Middle frontal gyrus (tissue), 1 donor: ENCODE results near the gene POMT1.
"Not testable (repeated sequence)": the region's sequence is repeated elsewhere in the genome, so short reads cannot be mapped to it uniquely, and the experiment has no call there.

Experiments used
- DNase-seq: peaks from one replicate; pipeline ENCODE4 v3.0.0-alpha.2; 2015; ENCODE audit warnings: low spot score; ENCODE audit errors: extremely low spot score

Gene POMT1

DNA sequence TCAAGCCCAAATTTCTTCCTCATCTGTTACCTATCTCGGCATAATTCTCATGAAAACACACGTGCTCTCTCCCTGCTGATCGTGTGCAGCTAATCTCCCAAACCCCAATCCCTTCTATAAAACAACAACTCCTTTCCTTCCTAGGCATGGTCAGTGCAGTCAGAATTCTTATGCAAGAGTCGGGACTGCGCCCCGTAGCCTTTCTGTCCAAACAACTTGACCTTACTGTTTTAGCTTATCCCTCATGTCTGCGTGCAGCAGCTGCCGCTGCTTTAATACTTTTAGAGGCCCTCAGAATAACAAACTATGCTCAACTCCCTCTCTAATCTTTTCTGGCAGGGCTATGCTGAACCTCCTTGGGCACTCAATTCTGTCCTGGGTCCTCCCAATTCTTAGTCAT lies 47.7 kb downstream of the POMT1 start:
- not testable (repeated sequence) for DNase-seq

DNA sequence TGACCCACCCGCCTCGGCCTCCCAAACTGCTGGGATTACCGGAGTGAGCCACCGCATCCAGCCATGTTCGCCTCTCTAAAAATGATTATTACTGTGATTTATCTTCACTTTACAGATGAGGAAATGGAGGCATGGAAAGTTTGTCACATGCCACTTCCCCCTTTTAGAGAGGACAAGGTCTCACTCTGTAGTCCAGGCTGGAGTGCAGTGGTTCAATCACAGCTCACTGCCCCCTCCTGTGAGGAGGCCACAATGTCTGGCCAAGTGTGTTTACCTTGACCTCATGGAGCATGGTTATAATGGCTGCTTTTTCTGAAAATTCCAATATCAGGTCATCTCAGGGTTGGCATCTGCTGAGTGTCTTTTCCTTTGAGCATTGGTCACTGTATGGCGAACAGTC lies 49.3 kb downstream of the POMT1 start:
- no peak for DNase-seq

DNA sequence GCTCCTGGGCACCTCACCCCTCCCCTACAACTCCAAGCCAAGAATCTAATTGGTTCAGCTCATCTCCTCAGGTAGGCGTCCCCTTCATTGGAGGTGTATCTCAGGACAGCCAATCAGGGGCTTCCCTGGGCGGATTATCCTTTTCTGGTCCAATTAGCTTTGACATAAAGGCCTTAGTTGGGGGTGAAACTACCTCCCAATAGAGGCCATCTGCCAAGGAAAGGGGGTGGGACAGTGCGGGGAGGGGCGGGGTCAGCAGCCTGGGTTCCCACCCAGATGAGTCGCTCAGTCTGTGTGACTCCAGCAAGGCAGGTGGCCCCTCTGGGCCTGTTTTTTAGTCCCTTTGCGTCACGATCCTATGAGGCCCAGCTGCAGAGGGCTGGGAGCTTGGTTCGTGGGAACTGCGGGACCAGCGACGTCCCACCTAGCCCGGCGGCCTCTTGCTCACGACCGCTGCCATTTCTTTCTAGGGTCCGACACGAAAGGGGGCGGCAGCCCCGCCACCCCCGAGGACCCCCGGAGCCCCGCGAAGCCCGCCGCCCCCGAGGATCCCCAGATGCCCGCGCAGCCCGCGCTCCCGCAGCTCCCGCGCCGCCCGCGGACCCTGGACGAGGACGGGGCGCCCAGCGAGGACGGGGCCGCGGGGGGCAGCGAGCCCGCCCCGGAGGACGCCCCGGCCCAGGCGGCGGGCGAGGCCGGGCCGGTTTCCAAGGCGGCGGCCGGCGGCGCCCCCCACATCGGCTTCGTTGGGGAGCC lies 51.5 kb downstream of the POMT1 start:
- no peak for DNase-seq

DNA sequence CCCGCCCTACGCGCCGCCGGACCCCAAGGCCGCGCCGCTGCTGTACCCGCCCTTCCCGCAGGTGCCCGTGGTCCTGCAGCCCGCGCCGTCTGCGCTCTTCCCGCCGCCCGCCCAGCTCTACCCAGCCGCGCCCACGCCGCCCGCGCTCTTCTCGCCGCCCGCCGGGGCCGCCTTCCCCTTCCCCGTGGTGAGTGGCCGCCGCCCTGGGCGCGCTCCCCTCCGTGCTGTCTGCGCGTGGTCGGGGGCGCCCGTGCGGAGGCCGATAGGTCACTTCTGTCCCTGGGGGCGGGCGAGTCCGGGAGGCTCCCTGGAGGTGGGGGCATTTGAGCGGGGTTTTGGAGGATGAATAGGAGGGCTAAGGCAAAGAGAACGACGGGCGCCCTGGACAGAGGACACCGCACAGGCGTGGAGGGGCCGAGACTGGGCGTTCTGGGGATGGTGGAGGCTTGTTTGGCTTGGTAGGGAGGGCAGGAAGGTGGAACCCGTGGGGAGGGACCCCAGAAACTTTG lies 52.2 kb downstream of the POMT1 start:
- no peak for DNase-seq

DNA sequence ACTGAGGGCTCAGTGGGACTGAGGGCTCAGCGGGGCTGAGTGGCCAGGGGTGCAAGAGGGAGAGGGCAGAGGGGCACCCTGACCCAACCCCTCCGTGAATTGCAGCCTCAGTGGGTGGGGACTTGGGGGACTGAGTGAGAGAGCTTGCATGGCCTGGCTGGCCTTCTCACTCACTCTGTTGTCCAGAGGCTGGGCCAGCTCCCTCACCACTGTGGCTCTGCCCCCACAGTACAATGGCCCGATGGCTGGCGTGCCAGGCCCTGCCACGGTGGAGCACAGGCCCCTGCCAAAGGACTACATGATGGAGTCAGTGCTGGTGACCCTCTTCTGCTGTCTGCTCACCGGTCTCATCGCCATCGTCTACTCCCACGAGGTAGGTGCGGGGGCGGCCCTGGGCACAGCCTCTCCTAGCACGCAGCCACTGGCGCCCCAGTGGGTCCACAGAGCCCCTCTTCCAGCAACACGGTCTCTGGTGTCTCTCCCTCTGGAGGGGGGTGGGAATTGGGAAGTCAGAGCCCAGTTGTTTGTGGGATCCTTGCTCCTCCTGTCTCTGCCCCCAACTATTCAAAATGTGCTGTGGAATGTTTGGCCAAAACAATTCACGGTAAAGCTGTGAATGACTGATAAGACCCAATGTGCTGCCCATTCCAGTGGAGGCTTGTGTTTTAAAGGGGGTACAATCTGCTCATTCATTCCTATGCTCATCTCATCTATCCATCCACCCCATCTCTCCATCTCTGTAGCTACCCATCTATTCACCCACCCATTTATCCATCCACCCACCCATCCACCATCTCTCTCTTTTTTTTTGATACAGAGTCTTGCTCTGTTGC lies 53.3 kb downstream of the POMT1 start:
- no peak for DNase-seq

DNA sequence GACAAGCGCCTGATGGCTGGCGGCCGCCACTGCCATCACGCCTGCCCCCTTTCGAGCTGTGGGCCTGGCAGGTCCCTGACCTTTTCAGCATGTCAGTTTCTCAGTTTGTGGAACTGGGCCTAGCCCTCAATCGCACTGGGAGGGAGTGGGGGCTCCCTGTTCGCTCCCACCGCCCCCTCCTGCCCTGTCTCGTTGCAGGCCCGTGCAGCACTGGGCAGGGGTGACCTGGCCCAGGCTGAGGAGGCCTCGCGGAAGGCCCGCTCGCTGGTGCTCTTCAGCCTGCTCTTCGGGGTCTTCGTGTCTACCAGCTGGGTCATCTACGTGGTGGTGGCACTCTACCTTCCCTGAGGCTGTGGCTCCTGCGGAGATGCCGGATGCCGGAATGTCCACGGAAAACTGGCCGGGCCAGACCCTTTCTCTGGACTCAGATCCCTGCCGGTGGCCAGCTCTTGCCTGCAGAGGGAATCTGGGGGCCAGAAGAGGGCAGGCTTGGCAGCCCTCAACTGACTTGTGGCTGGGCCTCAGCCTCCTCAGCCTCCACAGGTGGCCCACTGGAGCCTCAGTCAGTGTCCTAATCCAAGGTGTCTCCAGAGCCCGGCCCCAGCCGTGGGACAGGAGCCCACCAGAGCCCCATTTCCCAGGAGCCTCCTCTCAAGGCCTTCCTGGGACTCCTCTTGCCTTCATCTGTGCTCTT lies 55.3 kb downstream of the POMT1 start:
- DNase-seq: no peak

DNA sequence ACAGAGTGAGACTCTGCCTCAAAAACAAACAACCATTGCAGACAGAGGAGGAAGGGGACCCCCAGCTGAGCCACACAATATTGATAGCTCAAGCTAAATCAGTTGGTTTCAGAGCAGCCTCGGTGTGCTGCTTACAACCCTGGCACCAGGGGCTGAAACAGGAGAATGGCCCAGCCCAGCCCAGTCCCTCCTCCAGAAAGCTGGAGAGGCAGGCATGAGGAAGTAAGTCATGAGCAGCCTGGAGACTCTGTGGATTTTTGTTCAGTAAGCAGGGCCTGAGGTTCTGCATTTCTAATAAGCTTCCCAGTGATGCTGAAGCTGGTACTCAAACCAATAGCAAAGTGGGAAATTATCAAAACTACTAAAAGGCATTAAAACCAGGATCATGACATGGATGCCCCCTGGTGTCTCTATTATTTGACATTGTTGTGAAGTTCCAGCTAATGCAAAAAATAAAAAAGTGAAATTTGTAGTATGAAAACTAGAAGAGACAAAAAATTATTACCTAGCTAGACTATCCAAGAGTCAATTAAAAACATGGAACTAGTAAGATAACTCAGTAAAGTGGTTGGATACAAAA lies 56.8 kb downstream of the POMT1 start:
- DNase-seq: no peak

DNA sequence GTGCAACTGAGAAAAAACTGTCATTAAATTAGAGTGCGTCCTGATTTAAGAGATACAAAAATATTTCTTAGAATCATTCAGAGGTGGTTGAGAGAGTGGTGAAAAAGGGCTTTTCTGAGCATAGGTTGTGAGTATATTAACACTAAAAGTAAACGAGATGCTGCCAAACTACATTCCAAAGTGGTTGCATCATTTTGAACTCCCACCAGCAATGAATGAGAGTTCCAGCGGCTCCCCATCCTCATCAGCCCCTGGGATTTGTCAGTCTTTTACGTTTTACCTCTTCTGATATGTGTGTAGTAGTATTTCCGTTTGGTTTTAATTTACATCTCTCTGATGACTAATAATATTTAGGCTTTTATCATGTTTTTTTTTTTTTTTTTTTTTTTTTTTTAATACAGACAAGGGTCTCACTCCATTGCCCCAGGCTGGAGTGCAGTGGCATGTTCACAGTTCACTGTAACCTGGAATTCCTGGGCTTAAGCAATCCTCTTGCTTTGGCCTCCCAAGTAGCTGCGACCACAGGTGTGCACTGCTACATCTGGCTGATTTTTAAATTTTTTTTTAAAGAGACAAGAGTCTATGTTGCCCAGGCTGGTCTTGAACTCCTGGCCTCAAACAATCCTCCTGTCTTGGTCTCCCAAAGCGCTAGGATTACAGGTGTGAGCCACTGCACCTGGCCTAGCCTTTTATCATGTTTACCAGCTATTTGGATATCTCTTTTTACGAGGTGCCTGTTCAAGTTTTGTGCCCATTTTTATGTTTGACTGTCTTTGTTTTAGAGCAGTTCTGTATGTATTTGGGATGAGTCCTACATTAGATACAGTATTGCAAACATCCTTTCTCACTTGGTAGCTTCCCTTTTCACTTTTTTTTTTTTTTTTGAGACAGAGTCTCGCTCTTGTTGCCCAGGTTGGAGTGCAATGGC lies 59.6 kb downstream of the POMT1 start:
- no peak for DNase-seq

DNA sequence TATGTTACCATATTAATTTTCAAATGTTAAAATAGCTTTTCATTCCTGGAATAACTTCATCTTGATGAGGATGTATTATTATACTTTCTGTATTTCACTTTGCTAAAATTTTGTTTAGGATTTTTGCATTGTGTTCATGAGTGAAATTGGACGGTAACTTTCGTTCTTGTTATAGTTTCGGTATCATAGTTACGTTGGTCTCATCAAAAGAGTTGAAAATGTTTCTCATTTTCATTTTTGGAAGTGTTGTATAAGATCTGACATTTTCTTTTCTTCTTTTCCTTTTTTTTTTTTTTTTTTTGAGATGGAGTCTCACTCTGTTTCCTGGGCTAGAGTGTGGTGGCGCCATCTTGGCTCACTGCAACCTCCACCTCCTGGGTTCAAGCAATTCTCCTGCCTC lies 62.7 kb downstream of the POMT1 start:
- DNase-seq: no peak

DNA sequence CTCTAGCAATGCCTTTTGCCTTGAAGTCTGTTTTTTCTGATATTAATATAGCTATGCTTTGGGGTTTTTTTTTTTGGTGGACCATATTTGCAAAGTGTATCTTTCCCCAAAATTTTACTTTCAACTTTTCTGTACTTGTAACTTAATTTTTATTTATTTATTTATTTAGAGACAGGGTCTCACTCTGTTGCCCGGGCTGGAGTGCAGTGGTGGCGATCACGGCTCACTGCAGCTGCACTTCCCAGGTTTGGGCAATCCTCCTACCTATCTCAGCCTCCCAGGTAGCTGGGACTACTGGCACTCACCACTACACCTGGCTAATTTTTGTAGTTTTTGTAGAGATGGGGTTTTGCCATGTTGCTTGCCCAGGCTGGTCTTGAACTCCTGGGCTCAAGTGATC lies 63.4 kb downstream of the POMT1 start:
- no peak for DNase-seq

DNA sequence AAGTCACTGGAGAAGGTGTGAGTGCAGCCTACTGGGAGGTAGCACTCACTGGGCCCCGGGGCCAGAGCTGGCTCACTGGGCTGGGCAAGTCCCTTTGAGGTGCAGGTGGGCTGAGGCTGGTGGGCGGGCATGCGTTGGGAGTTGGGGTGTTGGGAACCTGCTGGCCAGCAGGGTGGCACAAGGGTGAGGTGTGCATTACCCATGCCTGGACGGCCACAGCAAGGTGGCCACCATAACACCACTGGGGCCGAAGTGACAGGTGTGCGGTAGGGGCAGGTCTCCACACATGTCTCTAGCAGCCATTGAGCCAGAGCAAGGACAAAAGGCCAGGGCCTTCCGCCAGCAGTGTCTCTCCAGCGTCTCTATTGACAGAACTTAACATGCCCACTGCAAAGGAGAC lies 65.2 kb downstream of the POMT1 start:
- no peak for DNase-seq
